GM12891 (cell line): Measurements from ENCODE around the gene ABCG5.

ENCODE experiments used
- DNase-seq: peaks from one replicate; pipeline ENCODE4 v3.0.0; 2011; ENCODE audit warnings: low spot score; ENCODE audit not compliant: insufficient read length
- FAIRE-seq: peaks from 2 replicates; lab custom pipeline; 2011; peaks lifted over from hg19 to GRCh38; lab: Jason Lieb, UNC
- PAX5 ChIP-seq: IDR thresholded peaks from 2 replicates; pipeline ENCODE4 v1.6.1; 2011; ENCODE audit warnings: low read length, moderate library complexity, mild to moderate bottlenecking; ENCODE audit not compliant: insufficient read depth, severe bottlenecking
- POLR2A ChIP-seq: IDR thresholded peaks from 2 replicates; pipeline ENCODE4 v1.6.1; 2011; ENCODE audit warnings: low read depth, low read length, control low read depth
- POLR2AphosphoS5 ChIP-seq: IDR thresholded peaks from 2 replicates; pipeline ENCODE4 v1.6.1; 2011; ENCODE audit warnings: low read depth, low read length, control low read depth
- POU2F2 ChIP-seq: IDR thresholded peaks from 2 replicates; pipeline ENCODE4 v1.6.1; 2011; ENCODE audit warnings: low read depth, mild to moderate bottlenecking, control low read depth, low read length, moderate library complexity
- SPI1 ChIP-seq: IDR thresholded peaks from 2 replicates; pipeline ENCODE4 v1.6.1; 2011; ENCODE audit warnings: low read depth, low read length, control low read depth
- TAF1 ChIP-seq: IDR thresholded peaks from 2 replicates; pipeline ENCODE4 v1.6.1; 2011; ENCODE audit warnings: low read depth, low read length, control low read depth

Gene ABCG5

DNA sequence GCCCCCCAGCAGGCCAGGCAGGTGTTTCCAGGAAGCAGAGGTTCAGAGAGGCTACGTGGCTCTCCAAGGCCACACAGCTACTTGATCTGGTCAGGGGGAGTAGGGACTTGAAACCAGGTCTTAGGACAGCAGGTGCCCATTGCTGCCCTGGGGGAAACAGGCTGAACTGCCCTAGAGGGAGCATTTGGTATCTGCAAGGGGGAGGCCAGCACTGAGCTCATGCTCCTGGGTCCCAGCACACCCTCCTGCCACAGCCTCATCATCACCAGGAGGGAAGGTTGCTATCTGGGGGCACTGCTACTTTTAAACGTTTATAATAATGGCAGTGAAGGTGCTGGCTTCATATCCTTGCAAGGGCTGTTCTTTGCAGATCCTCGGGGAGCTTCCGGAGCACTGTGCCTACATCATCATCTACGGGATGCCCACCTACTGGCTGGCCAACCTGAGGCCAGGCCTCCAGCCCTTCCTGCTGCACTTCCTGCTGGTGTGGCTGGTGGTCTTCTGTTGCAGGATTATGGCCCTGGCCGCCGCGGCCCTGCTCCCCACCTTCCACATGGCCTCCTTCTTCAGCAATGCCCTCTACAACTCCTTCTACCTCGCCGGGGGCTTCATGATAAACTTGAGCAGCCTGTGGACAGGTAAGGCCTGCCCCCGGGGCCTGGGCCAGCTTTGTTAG lies 36.3 kb upstream of the ABCG5 start:
- TF ChIP-seq TAF1 (no peak), SPI1 (no peak), PAX5 (no peak), POLR2AphosphoS5 (no peak), POLR2A (no peak), POU2F2 (no peak)
- no peak for FAIRE-seq
- DNase-seq, result no peak

GRCh38 chr2:43872151-43872550 lies 33.5 kb upstream of the ABCG5 start:
- FAIRE-seq (no peak), DNase-seq (no peak)
- TF ChIP-seq POU2F2, result no peak
- TF ChIP-seq POLR2AphosphoS5, result no peak
- no peak for TF ChIP-seq SPI1
- TF ChIP-seq POLR2A, result no peak
- no peak for TF ChIP-seq TAF1
- no peak for TF ChIP-seq PAX5

DNA sequence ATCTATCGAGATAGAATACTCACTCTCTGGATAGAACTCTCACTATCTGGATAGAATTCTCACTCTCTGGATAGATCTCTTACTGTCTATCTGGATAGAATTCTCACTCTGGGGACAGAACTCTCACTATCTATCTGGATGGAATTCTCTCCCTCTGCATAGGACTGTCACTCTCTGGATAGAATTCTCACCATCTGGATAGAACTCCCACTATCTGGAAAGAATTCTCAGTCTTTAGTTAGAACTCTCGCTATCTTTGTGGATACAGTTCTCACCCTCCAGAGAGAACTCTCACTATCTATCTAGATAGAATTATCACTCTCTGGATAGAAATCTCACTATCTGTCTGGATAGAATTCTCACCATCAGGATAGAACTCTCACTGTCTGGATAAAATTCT lies 16.7 kb upstream of the ABCG5 start:
- TF ChIP-seq POLR2AphosphoS5, result no peak

DNA sequence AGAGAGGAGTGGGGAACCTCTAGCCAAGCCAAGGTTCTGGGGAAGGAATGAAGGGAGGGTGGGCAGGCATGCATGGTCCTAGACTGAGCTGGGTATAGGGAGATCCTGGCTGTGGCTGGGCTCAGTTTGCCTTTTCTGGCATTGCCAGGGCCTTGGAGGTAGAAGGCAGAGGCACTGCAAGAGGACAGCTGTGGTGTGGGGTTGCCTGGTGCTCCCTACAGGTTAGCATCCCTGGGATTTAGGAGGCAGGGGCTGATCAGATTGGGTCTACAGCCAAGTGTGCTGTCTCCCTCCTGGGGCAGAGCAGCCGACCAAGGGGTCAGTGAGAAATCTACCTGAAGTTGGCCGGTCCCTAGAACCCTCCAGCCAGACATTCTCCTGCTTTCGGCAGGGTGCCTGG lies 16.0 kb upstream of the ABCG5 start:
- no peak for DNase-seq
- no peak for TF ChIP-seq SPI1
- no peak for TF ChIP-seq POLR2AphosphoS5
- no peak for TF ChIP-seq POLR2A
- no peak for TF ChIP-seq PAX5
- TF ChIP-seq POU2F2, result no peak
- no peak for FAIRE-seq

More for the DNA sequence above, 16.7 kb upstream of the ABCG5 start:
- FAIRE-seq (no peak), DNase-seq (no peak)

DNA sequence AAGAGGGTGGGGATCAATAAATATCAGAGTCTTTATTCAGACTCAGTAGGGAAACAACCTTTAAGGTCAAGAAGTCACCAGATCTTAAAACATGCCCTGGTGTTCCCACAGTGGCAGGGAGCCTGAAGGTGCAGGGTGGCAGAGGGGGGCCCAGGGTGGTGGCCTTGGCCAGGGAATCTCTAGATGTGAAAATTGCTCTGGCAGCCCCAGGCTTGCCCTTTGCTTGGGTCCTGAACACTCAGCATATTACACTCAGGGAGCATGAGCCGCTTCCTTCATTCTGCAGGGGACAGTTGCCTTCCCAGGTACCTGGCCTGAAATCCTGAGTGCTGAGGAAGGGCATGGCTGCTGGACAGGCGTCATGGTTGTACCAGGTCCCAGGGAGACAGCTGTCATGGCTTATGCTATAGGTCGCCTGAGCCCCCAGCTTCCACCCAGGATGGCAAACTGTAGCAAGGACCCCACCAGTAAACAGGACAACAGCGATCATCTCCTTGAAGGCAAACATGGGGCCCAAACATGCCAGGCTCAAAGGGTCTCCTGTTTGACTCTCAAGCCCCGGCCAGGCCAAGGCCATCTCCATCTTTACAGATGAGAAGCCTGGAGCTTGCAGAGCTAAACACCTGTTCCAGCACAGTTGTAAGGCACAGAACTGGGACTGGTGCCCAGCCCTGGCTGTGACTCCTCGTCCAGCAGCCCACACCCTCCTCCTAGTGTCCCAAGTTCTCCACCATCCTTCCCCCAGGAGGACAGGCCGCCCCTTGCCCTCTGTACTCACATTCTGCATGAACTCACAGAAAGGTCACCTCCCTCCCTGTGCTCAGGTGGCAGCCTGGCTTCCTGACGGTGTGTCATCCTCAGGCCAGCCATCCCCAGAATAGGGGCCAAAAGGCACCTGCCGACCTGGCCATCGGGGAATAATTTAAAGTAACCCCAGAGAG lies 14.8 kb upstream of the ABCG5 start:
- no peak for TF ChIP-seq POLR2AphosphoS5
- TF ChIP-seq PAX5, result no peak
- no peak for TF ChIP-seq POLR2A
- no peak for TF ChIP-seq SPI1
- TF ChIP-seq POU2F2, result no peak
- TF ChIP-seq TAF1, result no peak
- DNase-seq, result no peak
- FAIRE-seq, result no peak

GRCh38 chr2:43852196-43852730 lies 13.6 kb upstream of the ABCG5 start:
- DNase-seq, result no peak
- no peak for TF ChIP-seq POLR2A
- no peak for TF ChIP-seq POLR2AphosphoS5
- no peak for TF ChIP-seq SPI1
- no peak for TF ChIP-seq PAX5
- TF ChIP-seq POU2F2, result no peak
- TF ChIP-seq TAF1, result no peak
- no peak for FAIRE-seq

GRCh38 chr2:43851011-43851980 lies 12.7 kb upstream of the ABCG5 start:
- TF ChIP-seq PAX5 (no peak), POLR2AphosphoS5 (no peak), POLR2A (no peak), SPI1 (no peak), TAF1 (no peak), POU2F2 (no peak)
- DNase-seq (no peak), FAIRE-seq (no peak)

GRCh38 chr2:43848214-43848613 lies 9.6 kb upstream of the ABCG5 start:
- FAIRE-seq, result no peak

More at GRCh38 chr2:43848214-43848613, 9.6 kb upstream of the ABCG5 start:
- DNase-seq, result no peak
- TF ChIP-seq SPI1, result peak; percentile 70
- no peak for TF ChIP-seq POLR2AphosphoS5
